Heart right ventricle (tissue), 16 donors: ENCODE results near the gene SEZ6. TPM values are rescaled to one million over a fixed set of nuclear protein-coding genes. Genes with fewer than 3 reads are reported as not detected.

Experiments
- ATAC-seq, 8 donors: fragments of 200-7000 bp; cut with Tn5 transposase; one replicate each; pipeline ENCODE4 v1.9.1; 2020; ENCODE audit warnings: mild to moderate bottlenecking in 8 of 8, moderate library complexity in 8 of 8, moderate number of reproducible peaks in 1 of 8
- DNase-seq, 2 donors: peaks; one replicate each; pipeline ENCODE4 v3.0.0-alpha.2; 2020
- H3K27ac ChIP-seq, 10 donors: fragments of 200-600 bp; sonication (generic) in 2 of 10; one replicate each; pipeline versions ENCODE4 v1.5.0 to v1.8.0; 2020 to 2022; ENCODE audit warnings: mild to moderate bottlenecking in 3 of 10
- H3K27me3 ChIP-seq, 7 donors: fragments of 200-600 bp; one replicate each; pipeline ENCODE4 v1.8.0; 2021 to 2022; ENCODE audit warnings: mild to moderate bottlenecking in 2 of 7
- H3K36me3 ChIP-seq, 9 donors: fragments of 200-600 bp; sonication (generic) in 1 of 9; one replicate each; pipeline versions ENCODE4 v1.5.0 to v1.8.0; 2020 to 2022; ENCODE audit warnings: mild to moderate bottlenecking in 2 of 9
- H3K4me1 ChIP-seq, 9 donors: fragments of 200-600 bp; sonication (generic) in 1 of 9; one replicate each; pipeline versions ENCODE4 v1.5.0 to v1.8.0; 2020 to 2022; ENCODE audit warnings: mild to moderate bottlenecking in 4 of 9
- H3K4me3 ChIP-seq, 10 donors: fragments of 200-600 bp; sonication (generic) in 2 of 10; one replicate each; pipeline versions ENCODE4 v1.5.0 to v1.8.0; 2020 to 2022; ENCODE audit warnings: mild to moderate bottlenecking in 7 of 10, moderate library complexity in 2 of 10
- H3K9me3 ChIP-seq, 11 donors: fragments of 200-600 bp in 10 of 11; sonication (generic) in 2 of 11; one replicate each; pipeline versions ENCODE4 v1.5.0 to v1.8.0; 2013 to 2022; ENCODE audit warnings: mild to moderate bottlenecking in 2 of 11, control low read depth in 1 of 11, moderate library complexity in 1 of 11
- CTCF ChIP-seq, 9 donors: fragments of 200-600 bp; sonication (generic) in 2 of 9; IDR thresholded peaks; one replicate each; pipeline versions ENCODE4 v1.5.0 to v1.8.0; 2021 to 2022; ENCODE audit warnings: antibody characterized with exemption in 9 of 9, mild to moderate bottlenecking in 5 of 9, moderate library complexity in 1 of 9
- WGBS, 2 donors: extraction: QIAGEN DNeasy Blood & Tissue Kit; methylation state at CpG; one replicate each; pipeline ENCODE4 v1.1.7; 2013; ENCODE audit warnings: inconsistent platforms in 1 of 2; 5-methylcytosine and 5-hydroxymethylcytosine counted together
- intact Hi-C, 10 donors: fragments of 100-400 bp; cut with DNase I; formaldehyde crosslinking; loops; one replicate each; pipeline versions ENCODE4 v1.11.1 to v1.14.2; 2022
- polyA plus RNA-seq, 2 donors: library from polyadenylated mRNA; stranded (reverse); fragments of 200-250 nt; gene quantifications; one replicate each; pipeline ENCODE4 v1.2.3, GENCODE V29; 2013
- total RNA-seq, 10 donors: library from RNA; stranded (reverse); fragmentation: NEBNext Ultra II Directional in 3 of 10; extraction: Animal tissue kit (Norgen Biotek cat#: 25700) in 3 of 10; gene quantifications; one replicate each; pipeline versions ENCODE4 v1.2.1 to v1.2.4, GENCODE V29; 2021 to 2023
- donor health status: Arrhythmogenic right ventricular cardiomyopathy.
- donor health status: ischemic (EF 13 %, LVEDD 7.1; RV severe dilation, severe dysfunction).
- donor health status: healthy with polysubstance abuse.
- donor health status: DM: no; HTN: yes; CAD: no.
- donor health status: DM: no; HTN: no; CAD: no.
- donor health status: ischemic (EF 25% LVEDD 6.9; RV normal size, moderate dysfunction).
- donor health status: ischemic (EF 25% LVEDD 5.7; RV mildly dilated, moderate dysfunction).
- donor health status: healthy.
- donor health status: DM: yes; HTN: yes; CAD: no.
- donor health status: Ischemic cardiomyopathy.
- donor health status: ischemic (EF 35%, LVEDD 5.7; RV mildly dilated, moderate dysfunction).
- donor health status: nonischemic (EF 11% LVEDD 7.7; RV severe dilation, severe dysfunction).
- donor health status: DM: yes; HTN: yes; CAD: no.
- donor health status: PGD.
- donor health status: ischemic (EF 29% LVEDD 5.4; RV normal size, mild dysfunction).
- donor health status: nonischemic (EF 23%, LVEDD 6.1; RV moderate dilation, normal function).

SEZ6 gene
- total and polyA plus RNA-seq, 12 donors: not detected

GRCh38 chr17:28911411-28912045, 94.3 kb downstream of the SEZ6 start:
- intact Hi-C loops: loop anchor here in 5 of 10 donors (10.0 kb wide), 2 partner anchors 147 to 187 kb away; partner anchors contain the start of genes NEK8 (in 4 of the 5) and TLCD1 (in 4 of the 5)
- WGBS, 2 donors: 94% methylated on average over 13 of the region's 13 CpGs
- no peaks in the 10 kb centered on the region for H3K9me3 ChIP-seq
- no peak for DNase-seq
- peaks cover 0 to 100% (median 89%) of the 10 kb centered on the region in 9 donors for H3K36me3 ChIP-seq
- no peak overlapping the region for H3K27ac ChIP-seq
- H3K4me1 ChIP-seq: peaks cover 4 to 32% (median 22%) of the 10 kb centered on the region in 9 donors
- H3K27me3 ChIP-seq: no peaks in the 10 kb centered on the region
- ATAC-seq: no peak
- TF ChIP-seq CTCF (IDR thresholded peaks at IDR 0.05): no peak
- H3K4me3 ChIP-seq: no peak overlapping the region

GRCh38 chr17:28910534-28910933, 95.3 kb downstream of the SEZ6 start:
- no peak overlapping the region for H3K4me3 ChIP-seq
- no peak for TF ChIP-seq CTCF (IDR thresholded peaks at IDR 0.05)
- no peak for DNase-seq
- peaks cover 4 to 34% (median 22%) of the 10 kb centered on the region in 9 donors for H3K4me1 ChIP-seq
- no peaks in the 10 kb centered on the region for H3K27me3 ChIP-seq
- 84 to 90% methylated on average over 1 of the region's 1 CpG for WGBS, 2 donors
- H3K36me3 ChIP-seq: peaks cover 0 to 100% (median 91%) of the 10 kb centered on the region in 9 donors
- ATAC-seq: no peak
- H3K27ac ChIP-seq: no peak overlapping the region
- intact Hi-C loops: loop anchor here in 5 of 10 donors (10.0 kb wide), 2 partner anchors 146 to 186 kb away; partner anchors contain the start of genes NEK8 (in 4 of the 5) and TLCD1 (in 4 of the 5)
- H3K9me3 ChIP-seq: no peaks in the 10 kb centered on the region

- WGBS, 2 donors: 52 to 58% methylated on average over 6 of the region's 6 CpGs
- DNase-seq (peak in 1 of 2 donors; percentile 61), ATAC-seq (peak; percentile 30 to 69 (median 62))
- no peak overlapping the region for H3K4me3 ChIP-seq
- no peaks in the 10 kb centered on the region for H3K9me3 ChIP-seq
- peaks cover 0 to 86% (median 79%) of the 10 kb centered on the region in 9 donors for H3K36me3 ChIP-seq
- no peak for TF ChIP-seq CTCF (IDR thresholded peaks at IDR 0.05)
- peak overlapping the region in 8 of 10 donors; percentile 34 to 68 (median 58) for H3K27ac ChIP-seq
- intact Hi-C loops: loop anchor here in 4 of 10 donors (5.0 to 10.0 kb wide), 3 partner anchors 39 to 144 kb away; partner anchors contain the start of gene ERAL1 (in 1 of the 4)
- H3K27me3 ChIP-seq: no peaks in the 10 kb centered on the region
- H3K4me1 ChIP-seq: peaks cover 4 to 41% (median 25%) of the 10 kb centered on the region in 9 donors
Observed at GRCh38 chr17:28908640-28909167, 97.1 kb downstream of the SEZ6 start.

- H3K4me1 ChIP-seq: peaks cover 4 to 49% (median 33%) of the 10 kb centered on the region in 9 donors
- WGBS, 2 donors: 72% methylated on average over 3 of the region's 3 CpGs
- H3K27ac ChIP-seq: peak overlapping the region in 8 of 10 donors; percentile 34 to 68 (median 58)
- no peak overlapping the region for H3K4me3 ChIP-seq
- DNase-seq: no peak
- no peak for ATAC-seq
- peaks cover 0 to 78% (median 71%) of the 10 kb centered on the region in 9 donors for H3K36me3 ChIP-seq
- TF ChIP-seq CTCF (IDR thresholded peaks at IDR 0.05): no peak
- intact Hi-C loops: loop anchor here in 4 of 10 donors (5.0 to 10.0 kb wide), 3 partner anchors 39 to 143 kb away; partner anchors contain the start of gene ERAL1 (in 1 of the 4)
- no peaks in the 10 kb centered on the region for H3K9me3 ChIP-seq
- H3K27me3 ChIP-seq: no peaks in the 10 kb centered on the region
Observed at GRCh38 chr17:28907709-28908475, 97.9 kb downstream of the SEZ6 start.
